HepG2 (cell line): ENCODE data around the gene CYTH2. TPM values are rescaled to one million over a fixed set of nuclear protein-coding genes. Genes with fewer than 3 reads are reported as not detected.

Experiments used
- ARID5B ChIP-seq: IDR thresholded peaks from 2 replicates; pipeline ENCODE4 v1.4.0; 2020; ENCODE audit warnings: mild to moderate bottlenecking, missing genetic modification reagents
- JARID2 ChIP-seq: sonication (generic); formaldehyde crosslinking; IDR thresholded peaks from 2 replicates; pipeline ENCODE4 v1.8.1; 2023; ENCODE audit warnings: missing genetic modification reagents, inconsistent platforms; ENCODE audit not compliant: insufficient replicate concordance
- TERF1 ChIP-seq: sonication (generic); formaldehyde crosslinking; IDR thresholded peaks from 2 replicates; pipeline ENCODE4 v1.8.0; 2022; ENCODE audit warnings: mild to moderate bottlenecking, missing genetic modification reagents, moderate library complexity
- TFDP2 ChIP-seq: sonication (generic); formaldehyde crosslinking; IDR thresholded peaks from 2 replicates; pipeline ENCODE4 v1.4.0; 2020; ENCODE audit warnings: missing genetic modification reagents
- THYN1 ChIP-seq: sonication (generic); formaldehyde crosslinking; IDR thresholded peaks from 2 replicates; pipeline ENCODE4 v1.8.1; 2023; ENCODE audit warnings: low read depth, mild to moderate bottlenecking, moderate library complexity, missing genetic modification reagents, borderline replicate concordance
- XRCC5 ChIP-seq: fragments of 200-400 bp; formaldehyde crosslinking; optimal IDR thresholded peaks from 2 replicates; pipeline ENCODE3; 2017; ENCODE audit warnings: mild to moderate bottlenecking, low read length
- ZBTB20 ChIP-seq: sonication (generic); formaldehyde crosslinking; IDR thresholded peaks from 2 replicates; pipeline ENCODE4 v1.8.1; 2023; ENCODE audit warnings: missing genetic modification reagents, low read depth, mild to moderate bottlenecking, borderline replicate concordance
- ZFAT ChIP-seq: sonication (generic); formaldehyde crosslinking; conservative IDR thresholded peaks from 2 replicates; pipeline ENCODE4 v1.8.1; 2023; ENCODE audit warnings: missing genetic modification reagents, inconsistent platforms
- ZNF180 ChIP-seq: sonication (generic); formaldehyde crosslinking; IDR thresholded peaks from 2 replicates; pipeline ENCODE4 v1.4.0; 2020; ENCODE audit warnings: low read depth, missing genetic modification reagents, borderline replicate concordance
- ZNF33B ChIP-seq: sonication (generic); formaldehyde crosslinking; IDR thresholded peaks from 2 replicates; pipeline ENCODE4 v1.5.1; 2020; ENCODE audit warnings: mild to moderate bottlenecking, missing genetic modification reagents
- ZNF460 ChIP-seq: sonication (generic); formaldehyde crosslinking; IDR thresholded peaks from 2 replicates; pipeline ENCODE4 v1.5.1; 2020; ENCODE audit warnings: missing genetic modification reagents, mild to moderate bottlenecking, borderline replicate concordance
- ZNF768 ChIP-seq: sonication (generic); formaldehyde crosslinking; IDR thresholded peaks from 2 replicates; pipeline ENCODE4 v1.4.0; 2020; ENCODE audit warnings: missing genetic modification reagents
- ZNF775 ChIP-seq: sonication (generic); formaldehyde crosslinking; IDR thresholded peaks from 2 replicates; pipeline ENCODE4 v1.4.0; 2020; ENCODE audit warnings: missing genetic modification reagents, mild to moderate bottlenecking, moderate library complexity, borderline replicate concordance
- ZSCAN9 ChIP-seq: IDR thresholded peaks from 2 replicates; pipeline ENCODE4 v1.6.1; 2016; ENCODE audit warnings: borderline replicate concordance
- polyA plus RNA-seq, 8 experiments: library from polyadenylated mRNA; depleted of rRNA in 3 of 8; stranded (reverse) in 7 of 8; unstranded in 1 of 8; fragments of >200 nt; fragmentation: Illumina TruSeq in 4 of 8; extraction: Trizol in 4 of 8; gene quantifications; 2 replicates each; pipeline versions ENCODE4 v1.2.1 to v1.2.3, GENCODE V29; 2011 to 2016; ENCODE audit warnings: low read depth in 4 of 8, missing spikeins in 1 of 8, mixed read lengths in 1 of 8; ENCODE audit not compliant: insufficient read depth in 1 of 8
- total RNA-seq, 5 experiments: library from RNA; depleted of rRNA; stranded (reverse); fragments of >200 nt; fragmentation: Illumina TruSeq; extraction: Trizol; gene quantifications; 2 replicates each; pipeline ENCODE4 v1.2.3, GENCODE V29; 2016; ENCODE audit warnings: low read depth in 1 of 5
- TF ChIP-seq, protein P1 (sequence below): sonication (generic); formaldehyde crosslinking; IDR thresholded peaks from 2 replicates; pipeline ENCODE4 v1.4.0; 2020; ENCODE audit warnings: low read depth, mild to moderate bottlenecking, missing genetic modification reagents

Gene CYTH2
- total and polyA plus RNA-seq, 2 of the 13 experiments (the other 11 are each of a cell fraction or from before 2014, with no cell fraction given) = 16.5 to 39.3 TPM

GRCh38 chr19:48513289-48514122 lies 44.3 kb downstream of the CYTH2 start (continued):
- TF ChIP-seq ARID5B (CRISPR knock-in tag) (no peak), ZNF180 (CRISPR knock-in tag) (no peak), THYN1 (CRISPR knock-in tag) (no peak), ZNF460 (no peak), TFDP2 (no peak), ZSCAN9 (CRISPR knock-in tag) (no peak), ZNF33B (CRISPR knock-in tag) (no peak), ZBTB20 (no peak), ZNF775 (CRISPR knock-in tag) (no peak), ZFAT (CRISPR knock-in tag) (no peak), ZNF768 (CRISPR knock-in tag) (peak; percentile 33; the same call in 1 of the 2 replicates), JARID2 (CRISPR knock-in tag) (no peak), XRCC5 (no peak), TERF1 (CRISPR knock-in tag) (no peak)
- TF ChIP-seq, protein P1, sequence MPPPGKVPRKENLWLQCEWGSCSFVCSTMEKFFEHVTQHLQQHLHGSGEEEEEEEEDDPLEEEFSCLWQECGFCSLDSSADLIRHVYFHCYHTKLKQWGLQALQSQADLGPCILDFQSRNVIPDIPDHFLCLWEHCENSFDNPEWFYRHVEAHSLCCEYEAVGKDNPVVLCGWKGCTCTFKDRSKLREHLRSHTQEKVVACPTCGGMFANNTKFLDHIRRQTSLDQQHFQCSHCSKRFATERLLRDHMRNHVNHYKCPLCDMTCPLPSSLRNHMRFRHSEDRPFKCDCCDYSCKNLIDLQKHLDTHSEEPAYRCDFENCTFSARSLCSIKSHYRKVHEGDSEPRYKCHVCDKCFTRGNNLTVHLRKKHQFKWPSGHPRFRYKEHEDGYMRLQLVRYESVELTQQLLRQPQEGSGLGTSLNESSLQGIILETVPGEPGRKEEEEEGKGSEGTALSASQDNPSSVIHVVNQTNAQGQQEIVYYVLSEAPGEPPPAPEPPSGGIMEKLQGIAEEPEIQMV (CRISPR knock-in tag) = 0 out of 2 replicates have a peak, but pooled peaks have one; percentile 37
